OCI-LY3 (cell line): ENCODE measurements around the gene NOG.

ENCODE experiments used
- EZH2phosphoT487 ChIP-seq: fragments of 200-600 bp; shearing (Covaris generic); IDR thresholded peaks from 2 replicates; pipeline ENCODE4 v1.6.1; 2018; ENCODE audit warnings: antibody characterized with exemption, mixed run types, low read depth
- TF ChIP-seq, protein P1 (sequence below): fragments of 200-600, 300-600 bp; sonication (generic); IDR thresholded peaks from 2 replicates; pipeline ENCODE4 v1.5.1; 2014; ENCODE audit warnings: antibody characterized with exemption, low read length, low read depth

DNA sequence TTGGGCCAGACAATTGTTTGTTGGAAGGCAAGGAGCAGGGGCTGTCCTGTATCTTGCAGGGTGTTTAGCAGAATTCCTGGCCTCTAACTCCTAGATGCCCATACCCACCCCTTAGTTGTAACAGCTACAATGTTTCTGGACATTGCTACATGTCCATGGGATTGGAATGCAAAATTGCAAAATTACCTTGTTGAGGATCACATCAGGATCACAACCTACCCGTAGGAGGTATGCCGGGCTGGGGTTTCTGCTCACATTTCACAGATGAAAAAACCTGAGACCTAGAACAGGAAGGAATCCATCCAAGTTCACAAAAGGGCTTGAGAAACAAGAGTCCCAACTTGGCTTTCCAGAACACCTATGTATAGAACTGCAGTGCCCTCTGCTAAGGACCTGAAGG lies 22.7 kb downstream of the NOG start:
- TF ChIP-seq, protein P1, sequence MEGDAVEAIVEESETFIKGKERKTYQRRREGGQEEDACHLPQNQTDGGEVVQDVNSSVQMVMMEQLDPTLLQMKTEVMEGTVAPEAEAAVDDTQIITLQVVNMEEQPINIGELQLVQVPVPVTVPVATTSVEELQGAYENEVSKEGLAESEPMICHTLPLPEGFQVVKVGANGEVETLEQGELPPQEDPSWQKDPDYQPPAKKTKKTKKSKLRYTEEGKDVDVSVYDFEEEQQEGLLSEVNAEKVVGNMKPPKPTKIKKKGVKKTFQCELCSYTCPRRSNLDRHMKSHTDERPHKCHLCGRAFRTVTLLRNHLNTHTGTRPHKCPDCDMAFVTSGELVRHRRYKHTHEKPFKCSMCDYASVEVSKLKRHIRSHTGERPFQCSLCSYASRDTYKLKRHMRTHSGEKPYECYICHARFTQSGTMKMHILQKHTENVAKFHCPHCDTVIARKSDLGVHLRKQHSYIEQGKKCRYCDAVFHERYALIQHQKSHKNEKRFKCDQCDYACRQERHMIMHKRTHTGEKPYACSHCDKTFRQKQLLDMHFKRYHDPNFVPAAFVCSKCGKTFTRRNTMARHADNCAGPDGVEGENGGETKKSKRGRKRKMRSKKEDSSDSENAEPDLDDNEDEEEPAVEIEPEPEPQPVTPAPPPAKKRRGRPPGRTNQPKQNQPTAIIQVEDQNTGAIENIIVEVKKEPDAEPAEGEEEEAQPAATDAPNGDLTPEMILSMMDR, result no peak
- TF ChIP-seq EZH2phosphoT487, result no peak
